Hepatic stellate cell (primary cell): ENCODE results near the gene DENND2A.
A peak's percentile ranks its signal among the peaks of the same experiment; 100 is the strongest.
"Not testable (repeated sequence)": the region's sequence is repeated elsewhere in the genome, so short reads cannot be mapped to it uniquely, and the experiment has no call there.

Experiments
- DNase-seq: peaks from one replicate; pipeline ENCODE4 v3.0.0; 2011; ENCODE audit warnings: low spot score

DENND2A gene

DNA sequence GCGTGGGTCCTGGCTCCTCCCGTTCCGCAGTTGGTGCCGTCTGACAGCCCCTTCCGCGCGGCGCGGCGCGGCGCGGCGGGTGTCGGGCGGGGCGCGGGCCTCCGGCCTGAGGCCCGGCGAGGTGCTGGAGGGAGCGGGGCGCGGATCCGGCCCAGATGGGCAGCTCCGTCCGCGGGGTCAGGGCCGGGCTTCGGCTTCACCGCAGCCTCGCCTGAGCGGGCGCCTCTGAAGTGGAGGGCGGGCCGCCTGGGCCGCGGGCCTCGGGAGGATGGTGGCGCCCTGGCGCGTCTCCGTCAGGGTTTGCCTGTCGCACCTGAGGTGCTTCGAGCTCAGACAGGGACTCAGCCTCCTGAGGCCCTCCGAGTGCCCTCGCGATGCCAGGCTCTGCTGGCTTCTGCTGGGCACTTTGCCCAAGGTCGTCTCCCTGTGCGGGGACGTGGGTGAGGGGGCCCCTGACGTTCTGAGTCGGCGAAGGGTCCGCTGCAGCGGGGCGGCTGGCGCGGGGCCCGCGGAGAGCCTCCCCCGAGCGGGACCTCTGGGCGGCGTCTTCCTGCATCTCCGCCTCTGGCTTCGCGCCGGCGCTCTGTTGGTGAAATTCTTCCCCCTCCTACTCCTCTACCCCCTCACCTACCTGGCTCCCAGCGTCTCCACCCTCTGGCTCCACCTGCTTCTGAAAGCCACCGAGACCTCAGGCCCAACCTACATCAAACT lies 32.6 kb upstream of the DENND2A start:
- DNase-seq: peak; percentile 48

DNA sequence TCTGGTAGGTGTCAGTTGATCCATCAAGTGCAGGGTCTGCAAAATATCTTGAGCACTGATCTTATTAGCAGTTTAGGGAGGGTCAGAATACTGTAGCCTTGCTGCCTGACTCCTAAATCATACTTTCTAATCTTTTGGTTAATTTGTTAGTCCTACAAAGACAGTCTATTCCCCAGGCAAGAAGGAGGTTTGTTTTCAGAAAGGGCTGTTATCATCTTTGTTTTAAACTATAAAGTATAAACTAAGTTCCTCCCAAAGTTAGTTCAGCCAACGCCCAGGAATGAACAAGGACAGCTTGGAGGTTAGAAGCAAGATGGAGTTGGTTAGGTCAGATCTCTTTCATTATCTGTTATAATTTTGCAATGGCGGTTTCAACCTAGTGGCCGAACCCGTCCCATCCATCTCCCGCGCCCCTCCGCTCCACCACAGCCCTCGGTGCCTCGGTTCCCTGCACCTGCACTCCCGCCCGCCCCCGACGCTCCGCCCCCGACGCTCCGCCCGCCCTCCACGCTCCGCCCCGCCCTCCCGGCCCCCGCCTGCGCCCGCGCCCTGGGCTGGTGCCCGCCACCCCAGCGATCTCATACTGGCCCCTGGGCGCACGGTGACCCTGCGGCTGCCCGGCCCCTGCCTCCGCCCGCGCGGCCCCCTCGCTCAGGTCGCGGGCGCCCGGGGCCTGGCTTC lies 31.9 kb upstream of the DENND2A start, which contains the start of gene ADCK2:
Gene ADCK2, plus strand, starts transcription at position 564 of the 681 bp plus-strand sequence. CDS start 386 bp downstream, outside the sequence.
- peak; percentile 81 for DNase-seq

DNA sequence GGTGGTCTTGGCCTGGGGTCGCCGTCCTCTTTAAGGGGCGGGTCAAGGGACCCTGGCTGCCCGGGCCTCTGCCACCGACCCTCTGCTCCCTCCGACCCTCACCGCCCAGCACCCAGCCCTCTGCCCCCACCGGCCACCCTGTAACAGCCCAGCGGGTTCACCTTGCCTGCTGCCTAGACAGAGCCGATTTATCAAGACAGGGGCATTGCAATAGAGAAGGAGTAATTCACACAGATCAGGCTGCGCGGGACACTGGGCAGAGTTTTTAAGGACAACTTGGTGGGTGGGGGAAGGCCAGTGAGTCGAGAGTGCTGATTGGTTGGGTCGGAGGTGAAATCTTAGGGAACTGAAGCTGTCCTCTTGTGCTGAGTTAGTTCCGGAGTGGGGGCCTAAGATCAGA lies 31.4 kb upstream of the DENND2A start:
- DNase-seq: no peak

DNA sequence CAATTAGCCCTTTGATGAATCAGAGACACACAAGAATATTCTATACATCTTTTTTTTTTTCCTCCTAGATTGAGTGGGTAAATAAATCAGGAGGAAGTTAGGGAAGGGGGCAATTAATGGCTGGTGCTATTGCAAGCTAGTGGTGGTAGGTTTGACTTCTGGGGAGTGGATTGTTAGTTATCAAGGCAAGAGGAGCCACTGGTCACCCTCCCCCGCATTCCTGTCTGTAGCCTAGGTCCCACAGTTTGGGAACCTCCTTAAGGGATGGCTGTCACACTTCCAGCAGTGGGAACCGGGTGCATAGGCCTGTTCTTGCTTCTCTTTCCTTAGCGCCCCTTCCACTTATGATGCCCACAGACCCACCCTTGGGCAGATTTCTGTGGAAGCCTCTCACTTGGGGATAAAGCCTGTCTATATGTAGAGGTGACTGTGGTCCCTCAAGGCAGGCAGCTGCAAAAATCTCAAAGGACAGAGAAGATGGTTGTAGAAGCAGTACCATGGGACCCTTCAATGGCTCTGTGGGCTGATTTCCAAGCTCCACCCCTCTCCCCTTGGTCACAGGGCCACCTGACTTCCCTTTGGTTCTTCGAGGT lies 29.8 kb upstream of the DENND2A start:
- DNase-seq: no peak

DNA sequence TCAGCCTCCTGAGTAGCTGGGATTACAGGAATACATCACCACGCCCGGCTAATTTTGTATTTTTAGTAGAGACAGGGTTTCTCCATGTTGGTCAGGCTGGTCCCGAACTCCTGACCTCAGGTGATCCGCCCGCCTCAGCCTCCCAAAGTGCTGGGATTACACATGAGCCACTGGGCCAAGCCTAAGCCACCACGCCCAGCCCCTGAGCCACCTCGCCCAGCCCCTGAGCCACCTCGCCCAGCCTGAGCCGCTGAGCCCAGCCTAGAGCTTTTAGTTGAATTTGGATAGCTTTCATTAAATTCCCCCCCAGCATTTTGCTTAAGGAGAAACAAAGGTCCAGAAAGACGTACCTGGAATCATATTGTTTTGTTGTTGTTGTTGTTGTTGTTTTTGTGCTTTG lies 29.2 kb upstream of the DENND2A start:
- DNase-seq: not testable (repeated sequence)

DNA sequence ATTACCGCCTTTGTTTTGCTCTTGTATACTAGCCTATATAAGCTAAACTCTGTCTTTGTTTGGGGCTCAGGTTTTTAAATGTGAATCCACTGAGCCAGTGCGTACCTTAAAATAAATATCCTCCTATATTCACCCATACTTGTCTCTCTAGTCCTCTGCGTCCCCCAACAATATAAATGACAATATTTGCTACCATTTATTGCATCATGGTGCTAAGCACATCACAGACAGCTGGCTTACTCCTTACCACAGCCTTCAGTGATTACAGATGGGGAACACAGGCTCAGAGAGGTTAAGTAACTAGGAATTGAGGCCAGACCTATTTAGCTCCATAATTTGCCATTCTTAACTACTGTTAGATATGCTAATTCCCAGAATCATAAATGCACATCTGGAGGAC lies 28.7 kb upstream of the DENND2A start:
- no peak for DNase-seq

DNA sequence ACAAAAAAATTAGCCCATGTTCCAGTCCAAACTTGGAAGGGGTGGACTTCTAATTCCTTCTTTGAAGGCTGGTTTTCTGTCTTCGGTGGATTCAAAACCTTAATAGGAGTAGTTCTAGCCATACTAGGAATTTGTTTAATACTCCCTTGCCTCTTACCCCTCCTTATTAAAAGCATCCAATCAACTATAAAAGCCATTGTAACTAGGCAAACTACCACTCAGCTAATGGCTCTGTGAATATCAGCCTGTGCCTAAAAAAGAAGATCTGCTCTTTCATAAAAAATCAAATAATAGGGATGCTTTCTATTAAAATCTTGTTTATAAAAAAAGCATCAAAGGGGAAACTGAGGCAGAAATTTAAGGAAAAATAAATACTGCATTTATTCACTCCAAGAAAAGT lies 28.0 kb upstream of the DENND2A start:
- DNase-seq: no peak

DNA sequence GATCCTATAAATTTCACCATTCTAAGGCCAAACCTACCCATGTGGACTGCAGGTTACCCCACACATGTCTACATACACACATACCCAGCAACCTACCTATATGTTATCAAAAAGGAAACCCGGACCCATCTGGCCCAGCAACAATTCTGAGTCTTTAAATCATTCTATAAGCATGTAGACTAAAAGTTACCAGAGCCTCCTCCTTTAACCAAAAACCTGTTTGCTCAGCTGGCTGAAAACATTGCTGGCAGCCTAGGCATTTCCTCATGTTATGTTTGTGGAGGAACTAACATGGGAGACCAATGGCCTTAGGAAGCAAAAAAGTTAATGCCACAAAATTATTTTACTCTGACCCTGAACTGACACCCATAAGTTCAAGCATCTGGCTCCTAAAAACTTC lies 26.9 kb upstream of the DENND2A start:
- no peak for DNase-seq

DNA sequence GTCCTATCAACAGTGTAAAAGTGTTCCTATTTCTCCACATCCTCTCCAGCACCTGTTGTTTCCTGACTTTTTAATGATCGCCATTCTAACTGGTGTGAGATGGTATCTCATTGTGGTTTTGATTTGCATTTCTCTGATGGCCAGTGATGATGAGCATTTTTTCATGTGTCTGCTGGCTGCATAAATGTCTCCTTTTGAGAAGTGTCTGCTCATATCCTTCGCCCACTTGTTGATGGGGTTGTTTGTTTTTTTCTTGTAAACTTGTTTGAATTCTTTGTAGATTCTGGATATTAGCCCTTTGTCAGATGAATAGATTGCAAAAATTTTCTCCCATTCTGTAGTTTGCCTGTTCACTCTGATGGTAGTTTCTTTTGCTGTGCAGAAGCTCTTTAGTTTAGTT lies 22.3 kb upstream of the DENND2A start:
- DNase-seq: not testable (repeated sequence)

DNA sequence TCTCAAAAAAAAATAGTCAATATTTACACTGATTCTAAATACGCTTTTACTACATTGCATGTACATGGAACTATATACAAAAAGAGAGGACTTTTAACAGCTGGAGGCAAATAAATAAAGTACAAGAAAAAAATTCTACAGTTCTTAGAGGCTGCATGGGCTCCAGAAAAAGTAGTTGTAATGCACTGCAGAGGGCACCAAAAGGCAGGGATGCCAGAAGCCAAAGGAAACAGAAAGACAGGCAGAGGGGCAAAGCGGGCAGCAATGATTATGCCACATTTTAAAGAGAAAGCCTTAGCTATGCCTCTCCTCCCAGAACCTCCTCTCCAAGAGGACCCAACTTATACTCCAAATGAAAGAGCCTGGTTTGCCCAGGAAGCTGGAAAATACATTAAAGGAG lies 20.5 kb upstream of the DENND2A start:
- no peak for DNase-seq

DNA sequence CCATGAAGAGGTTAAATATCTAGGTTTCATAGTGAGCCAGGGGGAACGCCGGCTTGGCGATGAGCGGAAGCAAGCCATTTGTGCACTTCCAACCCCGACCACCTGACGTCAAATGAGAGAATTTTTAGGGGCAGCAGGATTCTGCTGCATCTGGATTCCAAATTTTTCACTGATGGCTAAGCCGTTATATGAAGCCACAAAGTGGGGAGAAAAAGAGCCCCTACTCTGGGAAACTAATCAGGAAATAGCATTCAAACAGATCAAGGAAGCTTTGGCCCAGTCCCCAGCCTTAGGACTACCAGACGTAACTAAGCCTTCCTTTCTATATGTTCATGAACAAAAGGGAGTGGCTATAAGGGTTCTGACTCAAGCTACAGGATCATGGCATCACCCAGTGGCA lies 19.2 kb upstream of the DENND2A start:
- no peak for DNase-seq

DNA sequence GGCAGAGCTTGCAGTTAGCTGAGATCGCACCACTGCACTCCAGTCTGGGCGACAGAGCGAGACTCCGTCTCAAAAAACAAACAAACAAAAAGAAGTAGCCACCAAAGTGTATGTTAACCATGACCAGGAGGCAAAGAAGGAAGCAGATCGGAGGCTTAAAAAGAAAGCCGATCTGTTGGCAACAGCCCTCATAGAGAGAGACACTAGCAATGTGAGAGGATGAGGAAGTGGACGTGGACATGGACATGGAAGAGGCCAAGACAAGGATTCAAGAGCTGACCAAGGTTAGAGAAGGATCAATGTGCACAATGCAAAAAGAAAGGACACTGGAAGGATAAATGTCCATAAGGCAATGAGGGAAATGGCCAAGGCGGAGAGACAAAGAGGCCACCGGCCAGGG lies 17.3 kb upstream of the DENND2A start:
- DNase-seq: no peak

DNA sequence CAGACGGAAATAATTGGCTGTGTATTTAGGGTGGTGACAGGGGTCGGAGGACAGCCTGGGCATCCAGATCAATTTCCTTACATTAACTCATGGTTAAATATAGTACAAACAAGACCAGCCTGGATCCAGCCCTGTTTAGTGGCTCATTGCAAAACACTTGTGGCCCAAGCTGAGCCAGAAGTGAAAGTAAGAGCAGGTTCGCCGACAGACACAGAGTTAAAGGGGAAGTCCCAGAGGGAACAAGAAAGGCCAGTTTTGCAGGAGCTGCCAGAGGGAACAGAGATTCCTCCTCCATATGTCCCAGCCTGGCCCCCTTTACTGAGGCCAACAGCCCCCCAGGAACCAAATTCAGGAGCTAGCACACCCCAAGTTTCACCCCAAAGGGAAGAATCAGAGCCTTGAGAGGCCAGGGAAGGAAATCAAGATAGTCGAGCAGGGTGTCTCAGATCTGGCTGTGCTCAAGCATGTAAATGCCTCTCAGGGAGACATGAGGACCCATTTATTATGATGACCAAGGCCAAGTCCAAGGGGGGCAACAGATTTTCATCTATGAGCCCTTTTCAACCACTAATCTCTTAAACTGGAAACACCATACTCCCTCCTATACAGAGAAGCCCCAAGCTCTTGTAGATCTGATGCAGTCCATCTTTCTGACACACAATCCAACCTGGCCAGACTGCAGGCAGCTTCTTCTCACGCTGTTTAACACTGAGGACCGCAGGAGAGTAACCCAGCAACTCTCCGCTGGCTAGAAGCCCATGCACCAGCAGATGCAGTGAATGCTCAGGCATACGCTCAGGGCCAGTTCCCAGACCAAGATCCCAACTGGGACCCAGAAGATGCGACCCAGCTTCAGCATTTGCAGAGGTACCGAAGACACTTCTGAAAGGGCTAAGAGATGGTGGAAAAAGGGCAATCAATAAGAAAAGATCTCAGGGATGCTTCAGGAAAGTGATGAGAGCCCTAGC lies 16.2 kb upstream of the DENND2A start:
- DNase-seq: no peak

DNA sequence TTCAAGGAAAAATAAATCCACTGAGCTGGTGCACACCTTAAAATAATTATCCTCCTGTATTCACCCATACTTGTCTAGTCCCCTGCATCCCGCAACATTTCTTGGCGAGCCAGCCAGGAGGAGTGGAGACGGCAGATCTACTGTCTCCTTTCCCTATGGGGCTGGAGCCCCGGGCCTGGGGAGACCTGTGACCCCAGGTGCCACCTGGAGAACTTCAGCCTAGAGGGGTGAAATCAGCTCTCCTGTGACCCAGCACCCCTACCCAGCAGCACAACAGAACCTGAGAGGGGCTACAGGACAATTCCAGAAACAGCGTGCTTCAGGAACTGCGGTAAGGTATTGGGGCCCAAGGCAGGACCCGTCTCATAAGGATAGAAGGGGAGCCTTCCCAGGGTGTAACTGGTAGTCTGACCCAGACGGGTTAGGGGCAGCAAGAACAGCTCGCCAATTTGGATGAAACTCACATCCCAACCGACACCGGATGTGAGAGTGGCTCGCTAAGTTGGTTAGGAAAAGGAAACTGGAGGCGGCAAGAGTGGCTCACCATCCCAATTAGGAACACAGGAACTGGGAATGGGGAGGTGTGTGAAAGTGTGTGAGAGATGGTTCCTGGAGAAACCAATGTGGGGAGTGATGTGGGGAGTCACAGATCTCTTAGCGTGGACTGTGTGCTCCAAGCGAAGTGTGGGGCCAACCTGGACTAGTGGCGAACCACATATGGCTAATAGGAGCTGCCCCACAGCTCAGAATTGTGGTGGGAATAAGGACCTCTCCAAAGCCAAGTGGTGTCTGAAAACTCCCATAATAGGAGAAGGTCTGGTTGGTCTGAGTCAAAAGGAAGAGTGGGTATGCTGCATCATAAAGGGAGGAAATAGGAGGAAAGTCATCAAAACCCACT lies 15.1 kb upstream of the DENND2A start:
- DNase-seq: no peak

DNA sequence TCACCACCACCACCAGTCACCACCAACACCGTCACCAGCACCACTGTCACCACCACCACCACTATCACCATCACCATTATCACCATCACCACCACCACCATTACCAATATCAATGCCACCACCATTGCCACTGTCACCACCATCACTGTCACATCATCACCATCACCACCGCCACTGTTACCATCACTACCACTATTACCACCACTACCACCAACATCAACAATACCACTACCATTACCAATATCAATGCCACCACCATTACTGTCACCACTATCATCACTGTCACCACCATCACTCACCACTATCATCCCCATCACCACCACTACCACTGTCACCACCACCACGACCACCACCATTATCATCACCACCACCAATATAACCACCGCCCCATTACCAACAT lies 14.0 kb upstream of the DENND2A start:
- no peak for DNase-seq

DNA sequence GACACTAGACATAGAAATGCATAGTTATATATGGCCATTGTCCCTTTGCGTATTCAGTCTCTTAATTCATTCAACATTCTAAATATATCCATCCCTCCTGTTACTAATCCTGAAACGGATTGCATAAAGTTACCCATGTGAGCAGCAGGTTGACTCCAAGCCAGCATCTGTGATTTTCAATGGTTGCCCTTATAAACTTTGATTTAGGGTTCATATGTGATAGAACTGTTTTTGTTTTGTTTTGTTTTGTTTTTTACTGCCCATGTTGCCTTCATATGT lies 13.4 kb upstream of the DENND2A start:
- no peak for DNase-seq

DNA sequence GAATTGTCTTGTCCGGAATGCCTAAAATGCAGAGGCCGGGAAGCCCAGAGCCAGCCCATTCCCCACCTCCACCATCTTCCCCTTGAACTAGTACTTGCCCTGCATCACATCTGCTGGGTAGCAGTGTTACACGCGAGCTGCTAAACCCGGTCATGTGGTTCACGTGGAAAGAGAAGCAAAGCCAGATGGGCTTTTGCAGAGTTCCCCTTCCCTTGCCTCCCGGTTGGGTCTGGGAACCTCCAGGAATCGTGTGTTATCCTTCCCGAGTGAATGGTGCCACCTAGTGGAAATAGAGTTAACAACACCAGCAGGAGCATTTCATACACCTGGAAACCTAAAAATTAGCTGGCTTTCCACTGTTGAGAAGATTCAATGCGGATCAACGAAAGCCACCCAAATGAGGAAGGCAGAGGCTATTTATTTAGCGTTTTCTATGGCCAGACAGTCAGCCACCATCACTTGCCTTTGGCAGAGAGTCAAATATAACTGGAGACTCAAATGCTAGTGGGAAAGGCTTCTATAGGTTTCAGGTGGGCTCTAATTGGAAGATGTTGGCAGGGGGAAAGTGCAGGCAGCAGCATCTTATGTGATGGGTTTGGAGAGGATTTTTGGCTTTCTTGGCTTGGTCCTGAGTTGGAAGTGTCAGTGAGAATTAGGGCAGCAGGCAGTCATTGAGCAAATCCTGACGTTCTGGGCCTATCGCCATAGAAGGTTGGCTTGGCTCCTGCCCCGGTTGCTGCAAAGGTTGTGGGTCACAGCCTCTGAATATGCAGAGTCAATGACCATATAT lies 12.9 kb upstream of the DENND2A start:
- DNase-seq: peak; percentile 74

DNA sequence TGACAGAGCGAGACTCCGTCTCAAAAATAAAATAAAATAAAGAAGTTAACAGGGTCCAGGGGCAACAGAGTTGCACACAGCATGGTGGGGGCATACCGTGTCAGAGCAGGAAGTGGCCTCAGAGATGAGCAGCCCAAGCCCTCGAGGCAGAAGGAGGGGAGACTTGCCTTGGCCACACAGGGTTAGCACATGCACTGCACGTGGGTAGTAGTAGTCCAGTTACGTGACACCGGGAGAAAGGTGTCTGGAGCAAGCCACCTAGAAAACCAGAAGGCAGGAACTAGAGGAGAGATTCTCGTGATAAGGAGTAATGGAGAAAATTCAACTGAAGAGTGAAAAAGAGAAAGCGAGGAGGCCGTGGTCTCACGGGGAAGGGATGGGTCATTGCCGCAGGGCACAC lies 9.8 kb upstream of the DENND2A start:
- no peak for DNase-seq

DNA sequence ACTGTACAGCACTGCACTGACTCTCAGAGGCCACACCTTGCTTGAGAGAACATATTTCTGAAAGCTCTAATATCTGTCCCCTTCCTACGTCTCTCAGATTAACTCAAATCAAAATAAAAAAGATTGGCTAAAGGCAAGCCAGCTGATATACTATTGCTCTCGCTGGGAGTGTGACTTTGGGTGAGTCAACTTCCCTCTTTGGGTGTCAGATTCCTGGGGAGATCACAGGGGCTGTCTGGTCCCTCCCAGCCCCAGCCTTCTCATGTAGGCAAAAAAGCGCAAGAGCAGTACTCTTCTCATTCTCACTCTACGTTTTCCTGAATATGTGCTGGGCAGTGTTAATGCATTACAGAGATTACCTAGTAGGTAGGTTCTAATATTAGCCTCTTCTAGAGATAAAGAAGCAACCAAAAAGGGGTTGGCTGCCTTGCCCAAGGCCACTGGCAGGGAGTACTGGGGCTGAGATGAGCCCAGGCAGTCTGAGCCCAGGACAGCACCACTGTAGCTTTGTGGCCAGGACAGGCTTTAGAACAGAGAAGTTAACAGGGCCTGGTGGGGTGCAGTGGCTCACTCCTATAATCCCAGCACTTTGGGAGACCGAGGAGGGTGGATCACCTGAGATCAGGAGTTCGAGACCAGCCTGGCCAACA lies 9.1 kb upstream of the DENND2A start:
- no peak for DNase-seq
